ENCODE measurements around the gene TTC39A.

The TTC39A gene

DNA sequence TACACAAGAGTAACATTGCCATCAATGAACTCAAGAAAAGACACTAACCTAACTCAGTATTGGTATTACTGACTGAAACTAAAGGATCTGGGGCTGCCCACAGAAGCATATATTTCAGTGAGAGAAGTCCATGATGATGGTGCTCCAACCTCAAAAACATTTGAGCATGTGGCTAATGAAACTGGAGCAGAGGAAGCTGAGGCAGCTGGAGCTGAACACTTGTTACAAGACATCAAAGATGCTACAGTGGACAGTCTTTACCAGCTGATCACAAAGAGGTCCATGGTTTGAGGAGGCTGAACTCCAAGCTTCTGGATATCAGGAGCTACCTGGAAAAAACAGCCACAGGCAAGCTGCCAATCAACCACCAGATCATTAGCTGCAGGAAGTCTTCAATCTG lies 42.2 kb upstream of the TTC39A start:
- H3K4me2 ChIP-seq (ENCODE audit: low read depth, low read length, poor library complexity, severe bottlenecking), result no peak overlapping the region
- no peak overlapping the region for H3K9ac ChIP-seq (ENCODE audit: low read length)
- H3K27ac ChIP-seq (ENCODE audit: low read depth, low read length), result no peak overlapping the region
- no peaks in the 10 kb centered on the region for H3F3A ChIP-seq (ENCODE audit: insufficient read depth)
- H3K9me3 ChIP-seq (ENCODE audit: insufficient read depth, low read length), result no peaks in the 10 kb centered on the region
- H3K79me2 ChIP-seq (ENCODE audit: insufficient read depth, low read length), result no peaks in the 10 kb centered on the region
- no peaks in the 10 kb centered on the region for H4K20me1 ChIP-seq (ENCODE audit: low read depth, low read length)
- TF ChIP-seq, protein P1, sequence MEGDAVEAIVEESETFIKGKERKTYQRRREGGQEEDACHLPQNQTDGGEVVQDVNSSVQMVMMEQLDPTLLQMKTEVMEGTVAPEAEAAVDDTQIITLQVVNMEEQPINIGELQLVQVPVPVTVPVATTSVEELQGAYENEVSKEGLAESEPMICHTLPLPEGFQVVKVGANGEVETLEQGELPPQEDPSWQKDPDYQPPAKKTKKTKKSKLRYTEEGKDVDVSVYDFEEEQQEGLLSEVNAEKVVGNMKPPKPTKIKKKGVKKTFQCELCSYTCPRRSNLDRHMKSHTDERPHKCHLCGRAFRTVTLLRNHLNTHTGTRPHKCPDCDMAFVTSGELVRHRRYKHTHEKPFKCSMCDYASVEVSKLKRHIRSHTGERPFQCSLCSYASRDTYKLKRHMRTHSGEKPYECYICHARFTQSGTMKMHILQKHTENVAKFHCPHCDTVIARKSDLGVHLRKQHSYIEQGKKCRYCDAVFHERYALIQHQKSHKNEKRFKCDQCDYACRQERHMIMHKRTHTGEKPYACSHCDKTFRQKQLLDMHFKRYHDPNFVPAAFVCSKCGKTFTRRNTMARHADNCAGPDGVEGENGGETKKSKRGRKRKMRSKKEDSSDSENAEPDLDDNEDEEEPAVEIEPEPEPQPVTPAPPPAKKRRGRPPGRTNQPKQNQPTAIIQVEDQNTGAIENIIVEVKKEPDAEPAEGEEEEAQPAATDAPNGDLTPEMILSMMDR (IDR thresholded peaks at IDR 0.05; ENCODE audit: insufficient read depth, low read length, poor library complexity, severe bottlenecking), result no peak
- TF ChIP-seq EZH2phosphoT487 (conservative IDR thresholded peaks at IDR 0.05; ENCODE audit: low read length), result no peak
- no peaks in the 10 kb centered on the region for H3K36me3 ChIP-seq (ENCODE audit: low read length)
- H3K4me3 ChIP-seq (ENCODE audit: insufficient read depth, low read length, poor library complexity, severe bottlenecking), result no peak overlapping the region
- H3K9me2 ChIP-seq (replicated peaks; ENCODE audit: insufficient read depth, low read length), result no peaks in the 10 kb centered on the region
- H3K27me3 ChIP-seq (ENCODE audit: low read length), result no peaks in the 10 kb centered on the region
- no peak overlapping the region for H2AFZ ChIP-seq (ENCODE audit: low read depth, low read length, severe bottlenecking)

DNA sequence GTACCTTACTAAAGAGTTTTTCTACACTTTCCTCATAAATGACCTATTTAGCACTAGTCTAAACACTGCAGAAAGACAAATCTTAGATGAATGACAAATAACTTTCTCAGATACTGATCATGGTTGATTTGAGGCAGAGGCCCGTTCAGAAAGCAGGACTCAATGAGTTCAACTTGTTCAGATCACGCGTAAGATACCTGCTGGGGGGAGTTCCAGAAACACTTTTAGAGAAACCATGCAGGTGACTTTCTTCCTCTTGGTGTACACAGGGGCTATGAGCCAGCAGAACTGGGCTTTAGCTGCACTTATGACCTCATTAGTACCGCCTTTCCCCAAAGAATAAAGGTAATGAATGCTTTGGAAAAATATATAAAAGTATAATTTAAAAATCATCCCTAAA lies 38.8 kb upstream of the TTC39A start:
- no peaks in the 10 kb centered on the region for H3K36me3 ChIP-seq (ENCODE audit: low read length)

DNA sequence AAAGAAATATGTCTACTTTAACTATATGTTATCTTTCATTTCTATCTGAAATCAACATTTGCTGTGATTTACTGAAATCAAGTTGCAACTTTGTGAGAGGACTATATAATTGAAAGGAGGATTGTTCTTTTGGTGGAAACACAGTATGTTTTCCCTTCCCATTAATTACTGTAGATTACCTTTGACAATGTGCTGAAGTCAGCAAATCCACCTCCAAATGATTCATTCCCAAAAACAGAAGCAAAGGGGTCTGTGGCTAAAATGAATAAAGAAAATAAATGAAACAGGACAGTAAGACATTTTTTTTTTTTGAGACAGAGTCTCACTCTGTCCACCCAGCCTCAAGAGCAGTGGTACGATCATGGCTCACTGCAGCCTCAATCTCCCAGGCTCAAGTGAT lies 35.4 kb upstream of the TTC39A start:
- Histone ChIP-seq H3K27me3 (ENCODE audit: low read length) (no peaks in the 10 kb centered on the region), H4K20me1 (ENCODE audit: low read depth, low read length) (no peaks in the 10 kb centered on the region), H3K9me3 (ENCODE audit: insufficient read depth, low read length) (no peaks in the 10 kb centered on the region), H2AFZ (ENCODE audit: low read depth, low read length, severe bottlenecking) (no peak overlapping the region), H3K9ac (ENCODE audit: low read length) (no peak overlapping the region), H3F3A (ENCODE audit: insufficient read depth) (no peaks in the 10 kb centered on the region), H3K27ac (ENCODE audit: low read depth, low read length) (no peak overlapping the region), H3K36me3 (ENCODE audit: low read length) (peaks cover 9% of the 10 kb centered on the region; the same call in 1 of the 2 replicates), H3K4me2 (ENCODE audit: low read depth, low read length, poor library complexity, severe bottlenecking) (no peak overlapping the region), H3K4me3 (ENCODE audit: insufficient read depth, low read length, poor library complexity, severe bottlenecking) (no peak overlapping the region), H3K79me2 (ENCODE audit: insufficient read depth, low read length) (no peaks in the 10 kb centered on the region), H3K9me2 (replicated peaks; ENCODE audit: insufficient read depth, low read length) (no peaks in the 10 kb centered on the region)
- TF ChIP-seq EZH2phosphoT487 (conservative IDR thresholded peaks at IDR 0.05; ENCODE audit: low read length), result no peak
- TF ChIP-seq, protein P1 (IDR thresholded peaks at IDR 0.05; ENCODE audit: insufficient read depth, low read length, poor library complexity, severe bottlenecking), result no peak

More for the DNA sequence above, 38.8 kb upstream of the TTC39A start:
- no peaks in the 10 kb centered on the region for H3K9me2 ChIP-seq (replicated peaks; ENCODE audit: insufficient read depth, low read length)
- H2AFZ ChIP-seq (ENCODE audit: low read depth, low read length, severe bottlenecking), result no peak overlapping the region
- H3K9ac ChIP-seq (ENCODE audit: low read length), result no peak overlapping the region
- H3K79me2 ChIP-seq (ENCODE audit: insufficient read depth, low read length), result no peaks in the 10 kb centered on the region
- H3K27ac ChIP-seq (ENCODE audit: low read depth, low read length), result no peak overlapping the region
- no peaks in the 10 kb centered on the region for H3K27me3 ChIP-seq (ENCODE audit: low read length)
- no peaks in the 10 kb centered on the region for H3K9me3 ChIP-seq (ENCODE audit: insufficient read depth, low read length)
- no peak for TF ChIP-seq EZH2phosphoT487 (conservative IDR thresholded peaks at IDR 0.05; ENCODE audit: low read length)
- TF ChIP-seq, protein P1 (IDR thresholded peaks at IDR 0.05; ENCODE audit: insufficient read depth, low read length, poor library complexity, severe bottlenecking), result no peak
- H4K20me1 ChIP-seq (ENCODE audit: low read depth, low read length), result no peaks in the 10 kb centered on the region
- H3F3A ChIP-seq (ENCODE audit: insufficient read depth), result no peaks in the 10 kb centered on the region
- H3K4me3 ChIP-seq (ENCODE audit: insufficient read depth, low read length, poor library complexity, severe bottlenecking), result no peak overlapping the region
- no peak overlapping the region for H3K4me2 ChIP-seq (ENCODE audit: low read depth, low read length, poor library complexity, severe bottlenecking)
